GM19099 (cell line): Measurements from ENCODE around the gene FAM32A.

ENCODE experiments used
- POLR2A ChIP-seq: IDR thresholded peaks from 3 replicates; pipeline ENCODE4 v1.6.1; 2011; ENCODE audit warnings: low read depth; ENCODE audit not compliant: insufficient read length; ENCODE audit errors: extremely low read depth

Gene FAM32A

DNA sequence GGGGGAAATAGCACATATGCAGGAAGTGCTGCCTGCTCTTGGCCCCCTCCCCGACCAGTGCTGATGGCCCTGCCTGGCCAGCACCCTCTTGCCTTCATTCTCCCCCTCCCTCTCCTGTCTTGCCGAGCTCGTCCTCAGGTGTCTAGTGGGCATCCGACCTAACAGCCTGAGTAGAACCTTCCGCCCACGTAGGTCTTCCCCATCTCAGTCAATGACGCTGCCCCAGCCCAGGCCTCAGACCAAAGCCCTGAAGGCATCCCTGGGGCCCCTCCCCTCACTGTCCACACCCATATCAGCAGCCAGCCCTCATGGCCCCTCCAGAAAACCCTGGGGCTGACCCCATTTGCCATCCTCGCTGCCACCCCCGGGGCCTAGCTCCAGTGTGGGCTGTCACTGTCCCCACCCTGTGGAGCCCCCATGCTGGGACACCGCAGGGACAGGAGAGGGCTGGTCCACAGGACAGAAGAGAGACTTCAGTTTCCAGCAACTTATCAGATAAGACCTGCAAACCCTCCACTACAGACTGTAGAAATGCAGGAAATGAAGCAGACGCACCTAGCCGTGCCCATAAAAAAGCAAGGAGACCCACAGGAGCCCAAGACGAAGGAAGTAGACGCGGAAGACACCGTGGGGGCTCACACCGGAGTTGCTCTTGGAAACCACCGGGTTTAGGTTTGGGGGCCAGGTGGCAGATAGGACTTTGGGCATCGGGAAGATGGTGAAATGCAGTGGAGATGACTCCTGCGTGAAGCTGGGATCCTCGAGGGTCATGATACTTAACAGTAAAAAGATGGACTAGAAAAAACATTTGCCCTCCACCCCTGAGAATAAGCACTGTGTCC, 50.8 kb downstream of the FAM32A start:
- TF ChIP-seq POLR2A: no peak
